HG03025 (cell line): ENCODE data around the gene KRT23.

Experiments used
- ATAC-seq: cut with Tn5 transposase; IDR thresholded peaks from one replicate; pipeline ENCODE4 v1.9.1; 2021; ENCODE audit warnings: mild to moderate bottlenecking, moderate library complexity; ENCODE audit not compliant: unreplicated experiment, low FRiP score

The KRT23 gene

GRCh38 chr17:40912486-40913210, 24.8 kb downstream of the KRT23 start:
- no peak for ATAC-seq

DNA sequence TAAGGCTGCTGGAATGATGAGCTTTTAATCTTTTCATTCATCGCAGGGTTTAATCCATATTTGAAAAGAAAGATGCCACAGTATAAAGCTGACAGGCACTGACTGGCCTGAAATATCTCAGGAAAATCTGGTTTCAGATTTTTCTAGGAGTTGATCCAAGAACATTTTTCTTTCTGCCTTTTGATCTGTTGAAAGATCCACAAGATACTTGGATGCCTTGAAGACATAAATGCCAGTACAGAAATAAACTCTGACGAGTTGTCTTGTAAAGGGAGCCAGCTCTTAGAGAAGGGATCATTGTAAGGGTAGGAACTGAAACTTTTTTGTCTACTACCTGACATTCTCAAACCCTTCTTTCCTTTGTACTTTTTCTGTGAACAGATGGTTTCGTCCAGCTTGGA, 27.0 kb downstream of the KRT23 start:
- ATAC-seq, result no peak

- no peak for ATAC-seq
These were observed 27.7 kb downstream of the KRT23 start for GRCh38 chr17:40909755-40910154.

- ATAC-seq, result no peak
These were observed 28.1 kb downstream of the KRT23 start for GRCh38 chr17:40909351-40909750.

- no peak for ATAC-seq
These were observed 30.8 kb downstream of the KRT23 start for GRCh38 chr17:40906613-40907012.

- no peak for ATAC-seq
These were observed 32.1 kb downstream of the KRT23 start for GRCh38 chr17:40905370-40905769.

DNA sequence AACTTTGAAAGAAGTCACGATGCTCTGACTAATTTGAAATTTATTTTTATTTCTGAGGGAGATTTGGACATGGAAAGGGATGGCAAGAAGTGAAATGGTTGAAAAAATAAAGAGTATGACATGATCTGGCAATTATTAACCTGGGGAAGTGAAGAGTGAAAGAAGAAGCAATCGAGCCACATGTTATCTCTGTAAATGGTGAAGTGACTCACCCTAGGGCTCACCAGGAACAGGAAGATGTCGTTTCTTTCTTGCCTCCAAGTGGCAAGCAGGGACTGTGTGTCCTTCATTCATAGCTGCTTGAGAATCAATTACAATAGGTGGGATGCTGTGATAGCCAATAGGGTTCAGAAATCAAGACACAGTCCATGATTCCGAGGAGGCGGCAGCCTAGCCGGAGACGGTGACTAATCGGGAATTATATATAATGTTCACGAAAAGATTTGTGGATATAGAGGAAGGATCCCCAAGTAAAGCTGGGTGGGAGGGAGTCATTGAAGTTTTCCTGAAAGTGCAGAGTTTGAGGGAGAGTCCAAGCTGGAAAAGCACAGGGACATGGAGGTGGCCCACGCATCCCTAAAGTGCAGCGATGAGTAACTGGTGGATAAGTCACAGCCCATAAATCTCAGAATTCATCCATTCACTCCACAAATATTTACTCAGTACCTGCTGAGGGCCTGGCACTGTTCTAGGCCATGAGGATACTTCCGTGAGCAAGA, 34.2 kb downstream of the KRT23 start:
- no peak for ATAC-seq

DNA sequence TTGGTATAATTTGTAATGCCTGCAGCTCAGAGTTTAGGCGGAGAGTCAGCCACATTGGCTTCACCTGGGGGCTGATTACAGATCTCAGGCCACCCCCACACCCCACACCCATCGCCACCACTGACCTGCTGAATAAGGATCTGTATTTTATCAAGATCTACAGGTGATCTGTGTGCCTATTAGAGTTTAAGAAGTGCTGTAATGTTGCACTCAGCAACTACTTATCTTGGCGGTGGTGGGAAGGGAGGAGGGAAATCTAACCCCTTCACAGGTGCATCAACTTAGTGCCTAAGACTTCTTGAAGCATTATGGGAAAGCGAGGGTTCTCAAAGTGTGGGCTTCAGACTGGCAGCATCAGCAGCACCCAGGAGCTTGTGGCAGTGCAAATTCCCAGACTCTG, 34.9 kb downstream of the KRT23 start:
- ATAC-seq, result no peak

DNA sequence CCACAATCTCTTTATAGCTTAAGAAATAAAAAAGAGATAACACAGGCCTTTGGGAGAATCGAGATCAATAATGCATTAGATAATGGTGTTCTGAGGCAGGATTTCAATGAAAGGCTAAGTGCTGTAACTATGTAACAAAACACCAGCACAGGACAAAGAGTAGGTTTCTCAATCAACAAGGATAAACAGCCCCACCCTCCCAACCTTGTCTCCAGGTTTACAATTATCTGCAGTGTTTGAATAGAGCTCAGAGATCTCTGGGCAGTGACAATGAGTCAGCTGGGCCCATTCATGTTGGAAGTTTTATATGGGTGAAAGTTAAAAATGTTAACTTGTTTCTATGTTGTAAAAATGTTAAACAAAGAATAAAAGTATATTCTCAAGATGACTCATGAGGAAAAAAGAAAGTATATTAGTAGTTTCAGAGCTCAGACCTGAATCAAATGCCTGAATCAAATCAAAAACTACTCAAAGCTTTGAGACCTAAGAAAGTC, 35.4 kb downstream of the KRT23 start:
- ATAC-seq, result no peak

DNA sequence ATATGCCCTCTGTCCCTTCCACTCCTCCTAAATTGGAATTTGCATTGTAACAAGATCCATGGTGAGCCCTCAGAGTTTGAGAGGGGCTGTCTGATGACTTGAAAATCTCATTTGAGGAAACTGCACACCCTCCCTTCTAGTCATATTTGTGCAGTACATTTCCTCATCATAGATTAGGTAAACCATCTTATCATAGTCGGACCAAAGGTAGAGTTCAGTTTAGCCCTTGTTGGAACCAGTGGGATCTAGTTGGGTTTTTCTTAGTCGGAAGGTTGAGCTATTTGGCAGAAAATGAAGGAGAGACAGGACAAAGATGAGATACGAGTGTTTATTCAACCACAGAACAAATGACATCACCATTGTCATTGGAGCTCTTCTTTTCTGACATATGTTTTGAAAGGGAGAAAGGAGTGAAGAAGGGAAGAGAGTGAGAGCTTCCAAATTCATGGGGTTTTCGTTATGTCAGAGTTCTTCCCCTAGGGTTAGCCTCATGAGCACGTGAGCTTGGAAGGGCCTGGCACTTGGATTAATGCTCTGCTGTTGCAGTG, 36.6 kb downstream of the KRT23 start:
- no peak for ATAC-seq

- no peak for ATAC-seq
These were observed 40.5 kb downstream of the KRT23 start for GRCh38 chr17:40896916-40897455.

- no peak for ATAC-seq
These were observed 42.2 kb downstream of the KRT23 start for GRCh38 chr17:40895106-40895730.

DNA sequence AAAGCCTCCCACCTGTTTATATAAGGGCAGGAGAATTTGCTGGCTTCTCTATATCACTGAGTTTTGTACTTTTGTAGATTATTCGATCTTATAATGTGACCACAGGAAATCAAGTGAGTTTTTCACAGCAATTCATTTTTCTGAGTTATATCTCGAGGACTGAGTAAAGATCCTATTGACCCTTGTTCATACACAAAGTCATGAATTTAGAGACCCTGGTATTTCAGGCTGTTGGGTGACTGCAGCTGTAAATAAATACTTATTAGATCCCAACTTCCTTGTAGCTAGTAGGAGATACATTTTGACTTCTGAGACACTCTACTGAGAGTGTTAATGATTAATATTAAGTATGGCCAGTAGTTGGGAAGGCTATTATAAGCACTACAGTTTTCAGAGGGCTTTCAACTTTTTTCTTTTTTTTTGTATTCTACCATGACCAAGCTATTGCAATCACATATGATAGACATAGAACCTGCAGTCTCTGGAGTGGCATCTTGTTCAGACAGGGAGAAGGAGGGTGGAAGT, 49.2 kb downstream of the KRT23 start:
- ATAC-seq, result no peak

- ATAC-seq, result no peak
These were observed 51.4 kb downstream of the KRT23 start for GRCh38 chr17:40886090-40886489.

GRCh38 chr17:40884708-40885512, 52.5 kb downstream of the KRT23 start, which contains the start of gene KRT20:
KRT20 (minus strand) TSS chr17:40885242; CDS start chr17:40885185, 57 bp downstream.
- ATAC-seq, result no peak

- no peak for ATAC-seq
These were observed 53.7 kb downstream of the KRT23 start for GRCh38 chr17:40883626-40884334.

- no peak for ATAC-seq
These were observed 54.4 kb downstream of the KRT23 start for GRCh38 chr17:40883031-40883430.

DNA sequence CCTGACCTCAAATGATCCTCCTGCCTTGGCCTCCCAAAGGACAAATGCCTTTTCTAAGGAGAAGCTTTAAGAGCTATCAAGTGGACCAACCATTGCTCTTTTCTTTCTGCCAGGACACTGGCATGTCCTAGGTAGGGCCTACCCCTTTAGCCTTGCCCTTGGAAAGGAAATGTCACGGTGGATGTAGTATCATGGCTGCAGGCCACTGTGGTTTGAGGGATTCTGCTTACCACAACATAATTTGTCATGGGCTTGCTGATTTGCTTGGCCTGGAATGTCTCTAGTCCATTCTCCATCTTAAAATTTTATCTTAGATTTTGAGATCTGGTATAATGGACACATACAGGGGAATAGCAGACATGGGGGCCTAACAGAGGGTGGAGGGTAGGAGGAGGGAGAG, 58.4 kb downstream of the KRT23 start:
- ATAC-seq, result no peak

DNA sequence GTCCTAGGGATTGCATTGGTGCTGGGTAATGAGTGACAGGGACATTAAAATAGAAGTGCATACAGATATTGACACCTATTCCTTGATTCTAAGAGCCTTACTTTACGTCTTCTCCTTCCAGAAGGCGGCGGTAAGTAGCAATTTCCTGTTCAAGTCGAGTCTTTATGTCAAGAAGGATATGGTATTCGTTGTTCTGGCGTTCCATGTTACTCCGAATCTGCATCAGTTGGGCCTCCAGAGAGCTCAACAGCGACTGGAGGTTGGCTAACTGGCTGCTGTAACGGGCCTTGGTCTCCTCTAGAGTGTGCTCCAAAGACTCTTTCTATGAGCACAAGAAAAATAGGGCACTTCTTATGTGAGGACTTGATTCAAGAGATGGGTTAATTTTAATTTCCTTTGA, 59.4 kb downstream of the KRT23 start:
- ATAC-seq, result no peak
